WTC11 (cell line): ENCODE results near the gene ZNF667.

Experiments used
- CREM ChIP-seq: sonication (generic); formaldehyde crosslinking; IDR thresholded peaks from 2 replicates; pipeline ENCODE4 v1.8.1; 2022; ENCODE audit warnings: mild to moderate bottlenecking, missing genetic modification reagents, moderate library complexity
- JUN ChIP-seq: sonication (generic); formaldehyde crosslinking; IDR thresholded peaks from 2 replicates; pipeline ENCODE4 v1.8.0; 2023; ENCODE audit warnings: mild to moderate bottlenecking, missing genetic modification reagents
- MYBL2 ChIP-seq: sonication (generic); formaldehyde crosslinking; IDR thresholded peaks from 2 replicates; pipeline ENCODE4 v1.8.1; 2023; ENCODE audit warnings: mild to moderate bottlenecking, moderate library complexity, missing genetic modification reagents
- TEAD4 ChIP-seq: sonication (generic); formaldehyde crosslinking; IDR thresholded peaks from 2 replicates; pipeline ENCODE4 v1.8.0; 2022; ENCODE audit warnings: mild to moderate bottlenecking, missing genetic modification reagents
- ZNF232 ChIP-seq: sonication (generic); formaldehyde crosslinking; IDR thresholded peaks from 2 replicates; pipeline ENCODE4 v1.8.0; 2022; ENCODE audit warnings: mild to moderate bottlenecking, missing genetic modification reagents
- TF ChIP-seq, protein P1 (sequence below): sonication (generic); formaldehyde crosslinking; IDR thresholded peaks from 2 replicates; pipeline ENCODE4 v1.8.0; 2022; ENCODE audit warnings: missing genetic modification reagents
- TF ChIP-seq, protein P2 (sequence below): fragments of 200-600 bp; IDR thresholded peaks from 2 replicates; pipeline ENCODE4 v1.8.0; 2022; ENCODE audit warnings: antibody characterized with exemption
- TF ChIP-seq, protein P3 (sequence below): sonication (generic); formaldehyde crosslinking; IDR thresholded peaks from 2 replicates; pipeline ENCODE4 v1.8.1; 2022; ENCODE audit warnings: mild to moderate bottlenecking, missing genetic modification reagents, moderate library complexity, borderline replicate concordance
- TF ChIP-seq, protein P4 (sequence below): sonication (generic); formaldehyde crosslinking; IDR thresholded peaks from 2 replicates; pipeline ENCODE4 v1.8.1; 2023; ENCODE audit warnings: mild to moderate bottlenecking, missing genetic modification reagents, moderate library complexity
- TF ChIP-seq, protein P5 (sequence below): sonication (generic); formaldehyde crosslinking; IDR thresholded peaks from 2 replicates; pipeline ENCODE4 v1.8.1; 2023; ENCODE audit warnings: mild to moderate bottlenecking, missing genetic modification reagents, moderate library complexity
- TF ChIP-seq, protein P6 (sequence below): fragments of 250-450 bp; sonication (Bioruptor Pico); IDR thresholded peaks from 2 replicates; pipeline ENCODE4 v1.9.0; 2021; ENCODE audit warnings: mild to moderate bottlenecking

DNA sequence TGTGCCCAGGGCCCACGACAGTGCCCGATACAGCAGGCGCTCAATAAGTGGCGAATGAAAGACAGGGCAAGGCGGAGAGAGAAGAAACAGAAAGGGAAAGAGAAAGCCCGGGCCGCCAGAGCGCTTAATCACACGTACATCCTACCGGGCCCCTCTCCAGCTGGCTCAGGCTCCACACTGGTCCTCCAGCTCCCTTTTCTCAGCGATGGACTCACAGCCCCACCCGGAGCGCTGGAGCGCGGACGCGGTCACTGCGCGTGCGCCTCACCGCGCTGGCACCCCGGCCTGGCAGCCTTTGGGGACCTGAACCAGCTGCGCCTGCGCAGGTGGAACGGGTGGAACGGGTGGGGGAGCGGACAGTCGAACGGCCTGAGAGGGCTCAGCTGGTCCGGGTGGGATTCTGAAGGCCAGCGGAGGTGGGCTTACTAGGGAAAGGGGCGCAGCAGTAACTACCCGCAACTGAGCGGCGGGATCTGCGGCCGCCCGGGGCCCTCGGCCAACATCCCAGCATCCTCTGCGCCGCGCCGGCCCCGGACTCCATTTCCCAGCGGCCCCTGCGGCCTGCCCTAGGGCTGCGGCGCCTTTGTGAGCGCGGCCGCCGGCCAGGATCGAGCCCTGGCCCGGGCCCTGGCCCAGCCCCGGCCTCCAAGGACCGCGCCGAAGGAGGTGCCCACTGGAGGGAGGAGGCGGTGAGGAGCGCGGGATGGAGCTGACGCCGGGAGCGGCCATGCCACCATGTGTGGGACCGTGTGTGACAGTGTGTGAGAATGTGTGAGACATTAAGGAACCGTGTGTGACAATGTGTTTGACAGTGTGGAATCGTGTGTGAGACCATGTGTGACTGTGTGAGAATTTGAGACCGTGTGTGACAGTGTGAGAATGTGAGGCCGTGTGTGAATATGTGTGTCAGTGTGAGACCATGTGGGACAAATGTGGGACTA lies 73.1 kb downstream of the ZNF667 start, which contains the start of gene ZNF583:
- TF ChIP-seq CREM (CRISPR knock-in tag) (no peak), TEAD4 (no peak), ZNF232 (no peak), MYBL2 (CRISPR knock-in tag) (no peak), JUN (CRISPR knock-in tag) (no peak)
- TF ChIP-seq, protein P1, sequence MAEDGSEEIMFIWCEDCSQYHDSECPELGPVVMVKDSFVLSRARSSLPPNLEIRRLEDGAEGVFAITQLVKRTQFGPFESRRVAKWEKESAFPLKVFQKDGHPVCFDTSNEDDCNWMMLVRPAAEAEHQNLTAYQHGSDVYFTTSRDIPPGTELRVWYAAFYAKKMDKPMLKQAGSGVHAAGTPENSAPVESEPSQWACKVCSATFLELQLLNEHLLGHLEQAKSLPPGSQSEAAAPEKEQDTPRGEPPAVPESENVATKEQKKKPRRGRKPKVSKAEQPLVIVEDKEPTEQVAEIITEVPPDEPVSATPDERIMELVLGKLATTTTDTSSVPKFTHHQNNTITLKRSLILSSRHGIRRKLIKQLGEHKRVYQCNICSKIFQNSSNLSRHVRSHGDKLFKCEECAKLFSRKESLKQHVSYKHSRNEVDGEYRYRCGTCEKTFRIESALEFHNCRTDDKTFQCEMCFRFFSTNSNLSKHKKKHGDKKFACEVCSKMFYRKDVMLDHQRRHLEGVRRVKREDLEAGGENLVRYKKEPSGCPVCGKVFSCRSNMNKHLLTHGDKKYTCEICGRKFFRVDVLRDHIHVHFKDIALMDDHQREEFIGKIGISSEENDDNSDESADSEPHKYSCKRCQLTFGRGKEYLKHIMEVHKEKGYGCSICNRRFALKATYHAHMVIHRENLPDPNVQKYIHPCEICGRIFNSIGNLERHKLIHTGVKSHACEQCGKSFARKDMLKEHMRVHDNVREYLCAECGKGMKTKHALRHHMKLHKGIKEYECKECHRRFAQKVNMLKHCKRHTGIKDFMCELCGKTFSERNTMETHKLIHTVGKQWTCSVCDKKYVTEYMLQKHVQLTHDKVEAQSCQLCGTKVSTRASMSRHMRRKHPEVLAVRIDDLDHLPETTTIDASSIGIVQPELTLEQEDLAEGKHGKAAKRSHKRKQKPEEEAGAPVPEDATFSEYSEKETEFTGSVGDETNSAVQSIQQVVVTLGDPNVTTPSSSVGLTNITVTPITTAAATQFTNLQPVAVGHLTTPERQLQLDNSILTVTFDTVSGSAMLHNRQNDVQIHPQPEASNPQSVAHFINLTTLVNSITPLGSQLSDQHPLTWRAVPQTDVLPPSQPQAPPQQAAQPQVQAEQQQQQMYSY (CRISPR knock-in tag), result no peak
- TF ChIP-seq, protein P2, sequence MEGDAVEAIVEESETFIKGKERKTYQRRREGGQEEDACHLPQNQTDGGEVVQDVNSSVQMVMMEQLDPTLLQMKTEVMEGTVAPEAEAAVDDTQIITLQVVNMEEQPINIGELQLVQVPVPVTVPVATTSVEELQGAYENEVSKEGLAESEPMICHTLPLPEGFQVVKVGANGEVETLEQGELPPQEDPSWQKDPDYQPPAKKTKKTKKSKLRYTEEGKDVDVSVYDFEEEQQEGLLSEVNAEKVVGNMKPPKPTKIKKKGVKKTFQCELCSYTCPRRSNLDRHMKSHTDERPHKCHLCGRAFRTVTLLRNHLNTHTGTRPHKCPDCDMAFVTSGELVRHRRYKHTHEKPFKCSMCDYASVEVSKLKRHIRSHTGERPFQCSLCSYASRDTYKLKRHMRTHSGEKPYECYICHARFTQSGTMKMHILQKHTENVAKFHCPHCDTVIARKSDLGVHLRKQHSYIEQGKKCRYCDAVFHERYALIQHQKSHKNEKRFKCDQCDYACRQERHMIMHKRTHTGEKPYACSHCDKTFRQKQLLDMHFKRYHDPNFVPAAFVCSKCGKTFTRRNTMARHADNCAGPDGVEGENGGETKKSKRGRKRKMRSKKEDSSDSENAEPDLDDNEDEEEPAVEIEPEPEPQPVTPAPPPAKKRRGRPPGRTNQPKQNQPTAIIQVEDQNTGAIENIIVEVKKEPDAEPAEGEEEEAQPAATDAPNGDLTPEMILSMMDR, result no peak
- TF ChIP-seq, protein P3, sequence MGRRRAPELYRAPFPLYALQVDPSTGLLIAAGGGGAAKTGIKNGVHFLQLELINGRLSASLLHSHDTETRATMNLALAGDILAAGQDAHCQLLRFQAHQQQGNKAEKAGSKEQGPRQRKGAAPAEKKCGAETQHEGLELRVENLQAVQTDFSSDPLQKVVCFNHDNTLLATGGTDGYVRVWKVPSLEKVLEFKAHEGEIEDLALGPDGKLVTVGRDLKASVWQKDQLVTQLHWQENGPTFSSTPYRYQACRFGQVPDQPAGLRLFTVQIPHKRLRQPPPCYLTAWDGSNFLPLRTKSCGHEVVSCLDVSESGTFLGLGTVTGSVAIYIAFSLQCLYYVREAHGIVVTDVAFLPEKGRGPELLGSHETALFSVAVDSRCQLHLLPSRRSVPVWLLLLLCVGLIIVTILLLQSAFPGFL (CRISPR knock-in tag), result no peak
- TF ChIP-seq, protein P4, sequence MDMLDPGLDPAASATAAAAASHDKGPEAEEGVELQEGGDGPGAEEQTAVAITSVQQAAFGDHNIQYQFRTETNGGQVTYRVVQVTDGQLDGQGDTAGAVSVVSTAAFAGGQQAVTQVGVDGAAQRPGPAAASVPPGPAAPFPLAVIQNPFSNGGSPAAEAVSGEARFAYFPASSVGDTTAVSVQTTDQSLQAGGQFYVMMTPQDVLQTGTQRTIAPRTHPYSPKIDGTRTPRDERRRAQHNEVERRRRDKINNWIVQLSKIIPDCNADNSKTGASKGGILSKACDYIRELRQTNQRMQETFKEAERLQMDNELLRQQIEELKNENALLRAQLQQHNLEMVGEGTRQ (CRISPR knock-in tag), result no peak
- TF ChIP-seq, protein P5, sequence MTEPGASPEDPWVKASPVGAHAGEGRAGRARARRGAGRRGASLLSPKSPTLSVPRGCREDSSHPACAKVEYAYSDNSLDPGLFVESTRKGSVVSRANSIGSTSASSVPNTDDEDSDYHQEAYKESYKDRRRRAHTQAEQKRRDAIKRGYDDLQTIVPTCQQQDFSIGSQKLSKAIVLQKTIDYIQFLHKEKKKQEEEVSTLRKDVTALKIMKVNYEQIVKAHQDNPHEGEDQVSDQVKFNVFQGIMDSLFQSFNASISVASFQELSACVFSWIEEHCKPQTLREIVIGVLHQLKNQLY (CRISPR knock-in tag), result no peak
- TF ChIP-seq, protein P6, sequence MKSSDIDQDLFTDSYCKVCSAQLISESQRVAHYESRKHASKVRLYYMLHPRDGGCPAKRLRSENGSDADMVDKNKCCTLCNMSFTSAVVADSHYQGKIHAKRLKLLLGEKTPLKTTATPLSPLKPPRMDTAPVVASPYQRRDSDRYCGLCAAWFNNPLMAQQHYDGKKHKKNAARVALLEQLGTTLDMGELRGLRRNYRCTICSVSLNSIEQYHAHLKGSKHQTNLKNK (CRISPR knock-in tag), result no peak
